ENCODE results near the gene FFAR4. TPM values are rescaled to one million over a fixed set of nuclear protein-coding genes. Genes with fewer than 3 reads are reported as not detected.

FFAR4 gene
- polyA plus RNA-seq, 2 of the 4 experiments (the other 2 are of a cell fraction): 0.15 to 0.17 TPM

DNA sequence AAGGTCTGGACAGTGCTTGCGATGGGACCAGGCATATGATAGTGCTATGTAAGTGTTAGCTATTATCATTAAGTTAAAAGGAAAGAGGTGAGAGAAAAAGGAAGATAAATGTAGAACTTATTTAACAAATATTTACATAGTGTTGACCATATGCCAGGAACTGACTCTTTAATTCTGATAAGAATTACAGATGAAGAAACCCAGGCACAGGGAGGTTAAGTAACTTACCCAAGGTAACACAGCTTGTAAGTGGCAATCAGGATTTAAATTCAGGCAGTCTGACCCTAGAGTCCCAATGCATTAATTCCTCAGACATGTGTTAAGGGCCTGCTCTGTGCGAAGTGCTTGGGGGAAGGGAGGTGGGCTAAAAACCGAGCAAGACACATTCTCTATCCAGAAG, 11.1 kb downstream of the FFAR4 start:
- CTCF ChIA-PET: interaction anchor here (0.6 to 2.3 kb wide), 4 partner anchors 12 to 103 kb away, joined by 3 to 7 read pairs (median 3); no protein-coding TSS in a partner anchor
- Histone ChIP-seq H3K27ac (peak overlapping the region in 1 of 2 experiments; percentile 49; a peak in 1 of 6 replicates), H3K9me3 (peaks cover 7% of the 10 kb centered on the region; the same call in 1 of the 3 replicates), H3K4me1 (peaks cover 22% of the 10 kb centered on the region), H3K4me3 (no peak overlapping the region), H3K4me2 (peak overlapping the region; percentile 13; the same call in 1 of the 3 replicates)
- ATAC-seq (no peak), FAIRE-seq (no peak), DNase-seq (ENCODE audit: low read depth in 1 of 2, low spot score in 1 of 2) (no peak)
- TF ChIP-seq NPAS2 (CRISPR knock-in tag; IDR thresholded peaks at IDR 0.05; ENCODE audit: borderline replicate concordance): no peak
- TF ChIP-seq MAZ (IDR thresholded peaks at IDR 0.05; ENCODE audit: borderline replicate concordance, low read depth, low read length): no peak
- TF ChIP-seq NR3C1 (IDR thresholded peaks at IDR 0.05): no peak
- no peak for TF ChIP-seq NFE2L2 (conservative IDR thresholded peaks at IDR 0.05; ENCODE audit: low read length)
- no peak for TF ChIP-seq RCOR1 (IDR thresholded peaks at IDR 0.05; ENCODE audit: low read depth, low read length)
- TF ChIP-seq RARB (CRISPR knock-in tag; IDR thresholded peaks at IDR 0.05): no peak
- no peak for TF ChIP-seq TFCP2L1 (CRISPR knock-in tag; IDR thresholded peaks at IDR 0.05)
- POLR2A ChIA-PET: no interaction called here
- 87% methylated on average over 3 of the region's 3 CpGs for WGBS (ENCODE audit: missing lambda C conversion rate)

DNA sequence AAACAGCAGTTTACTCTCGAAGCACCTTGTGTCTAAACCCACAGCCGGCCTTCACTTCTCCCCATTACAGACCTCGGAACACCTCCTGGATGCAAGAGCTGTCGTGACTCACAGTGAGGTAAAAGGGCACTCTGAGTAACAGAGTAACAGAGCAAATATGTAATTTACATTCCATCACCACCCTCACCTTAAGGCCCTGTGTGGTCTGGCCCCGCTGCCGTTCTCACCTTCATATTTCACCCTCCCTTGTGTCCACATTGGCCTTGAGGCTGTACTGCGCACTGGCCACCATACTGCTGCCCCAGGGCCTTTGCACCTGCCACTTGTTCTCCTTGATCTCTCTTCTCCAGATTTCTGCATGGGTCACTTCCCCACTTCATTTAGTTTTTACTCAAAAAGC, 12.6 kb downstream of the FFAR4 start:
- 15% methylated on average over 7 of the region's 7 CpGs for WGBS (ENCODE audit: missing lambda C conversion rate)
- Histone ChIP-seq H3K4me1 (peaks cover 22% of the 10 kb centered on the region), H3K4me3 (no peak overlapping the region), H3K4me2 (peak overlapping the region; percentile 61), H3K9me3 (peaks cover 7% of the 10 kb centered on the region; the same call in 1 of the 3 replicates), H3K27ac (peak overlapping the region; percentile 46 to 68; a peak in 5 of 6 replicates)
- DNase-seq (ENCODE audit: low read depth in 1 of 2, low spot score in 1 of 2): peak; percentile 49 to 61
- ChIA-PET CTCF (interaction anchor here (0.7 to 2.3 kb wide), 5 partner anchors 9 to 101 kb away, joined by 3 to 7 read pairs (median 3); no protein-coding TSS in a partner anchor), POLR2A (no interaction called here)
- FAIRE-seq: no peak
- peak; percentile 85 to 86 for ATAC-seq
- TF ChIP-seq FOSL2 (IDR thresholded peaks at IDR 0.05) (peak; percentile 49; the same call in 1 of the 2 replicates), FOSL2 (CRISPR knock-in tag; IDR thresholded peaks at IDR 0.05) (peak; percentile 22; the same call in 1 of the 2 replicates), TFCP2L1 (CRISPR knock-in tag; IDR thresholded peaks at IDR 0.05) (no peak), ZNF302 (CRISPR knock-in tag; IDR thresholded peaks at IDR 0.05) (no peak), MYC (IDR thresholded peaks at IDR 0.05; ENCODE audit: borderline replicate concordance, low read length) (no peak), CBX8 (IDR thresholded peaks at IDR 0.05) (no peak), JUNB (IDR thresholded peaks at IDR 0.05) (0 out of 2 replicates have a peak, but pooled peaks have one; percentile 28), HDAC2 (IDR thresholded peaks at IDR 0.05) (no peak), ZFP36 (IDR thresholded peaks at IDR 0.05; ENCODE audit: borderline replicate concordance, partially characterized antibody) (no peak), KDM5A (IDR thresholded peaks at IDR 0.05) (no peak), NFE2L2 (conservative IDR thresholded peaks at IDR 0.05; ENCODE audit: low read length) (no peak), GATA3 (IDR thresholded peaks at IDR 0.05; ENCODE audit: borderline replicate concordance) (peak; percentile 45; the same call in 1 of the 2 replicates), RCOR1 (IDR thresholded peaks at IDR 0.05; ENCODE audit: low read depth, low read length) (no peak), CHD4 (IDR thresholded peaks at IDR 0.05; ENCODE audit: borderline replicate concordance) (no peak), JUN (IDR thresholded peaks at IDR 0.05) (0 out of 5 replicates have a peak, but pooled peaks of 1 of the 2 experiments have one; percentile 18), POLR2AphosphoS2 (conservative IDR thresholded peaks at IDR 0.05; ENCODE audit: low read length) (no peak), KDM1A (IDR thresholded peaks at IDR 0.05; ENCODE audit: low read depth) (0 out of 2 replicates have a peak, but pooled peaks have one; percentile 20), TP53 (CRISPR knock-in tag; IDR thresholded peaks at IDR 0.05) (no peak), EHMT2 (IDR thresholded peaks at IDR 0.05; ENCODE audit: low read depth) (no peak), EP300 (IDR thresholded peaks at IDR 0.05) (no peak), FOSB (CRISPR knock-in tag; IDR thresholded peaks at IDR 0.05) (no peak)
- TF ChIP-seq, protein P1, sequence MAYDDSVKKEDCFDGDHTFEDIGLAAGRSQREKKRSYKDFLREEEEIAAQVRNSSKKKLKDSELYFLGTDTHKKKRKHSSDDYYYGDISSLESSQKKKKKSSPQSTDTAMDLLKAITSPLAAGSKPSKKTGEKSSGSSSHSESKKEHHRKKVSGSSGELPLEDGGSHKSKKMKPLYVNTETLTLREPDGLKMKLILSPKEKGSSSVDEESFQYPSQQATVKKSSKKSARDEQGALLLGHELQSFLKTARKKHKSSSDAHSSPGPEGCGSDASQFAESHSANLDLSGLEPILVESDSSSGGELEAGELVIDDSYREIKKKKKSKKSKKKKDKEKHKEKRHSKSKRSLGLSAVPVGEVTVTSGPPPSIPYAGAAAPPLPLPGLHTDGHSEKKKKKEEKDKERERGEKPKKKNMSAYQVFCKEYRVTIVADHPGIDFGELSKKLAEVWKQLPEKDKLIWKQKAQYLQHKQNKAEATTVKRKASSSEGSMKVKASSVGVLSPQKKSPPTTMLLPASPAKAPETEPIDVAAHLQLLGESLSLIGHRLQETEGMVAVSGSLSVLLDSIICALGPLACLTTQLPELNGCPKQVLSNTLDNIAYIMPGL (CRISPR knock-in tag; IDR thresholded peaks at IDR 0.05; ENCODE audit: borderline replicate concordance): no peak
- TF ChIP-seq, protein P2, sequence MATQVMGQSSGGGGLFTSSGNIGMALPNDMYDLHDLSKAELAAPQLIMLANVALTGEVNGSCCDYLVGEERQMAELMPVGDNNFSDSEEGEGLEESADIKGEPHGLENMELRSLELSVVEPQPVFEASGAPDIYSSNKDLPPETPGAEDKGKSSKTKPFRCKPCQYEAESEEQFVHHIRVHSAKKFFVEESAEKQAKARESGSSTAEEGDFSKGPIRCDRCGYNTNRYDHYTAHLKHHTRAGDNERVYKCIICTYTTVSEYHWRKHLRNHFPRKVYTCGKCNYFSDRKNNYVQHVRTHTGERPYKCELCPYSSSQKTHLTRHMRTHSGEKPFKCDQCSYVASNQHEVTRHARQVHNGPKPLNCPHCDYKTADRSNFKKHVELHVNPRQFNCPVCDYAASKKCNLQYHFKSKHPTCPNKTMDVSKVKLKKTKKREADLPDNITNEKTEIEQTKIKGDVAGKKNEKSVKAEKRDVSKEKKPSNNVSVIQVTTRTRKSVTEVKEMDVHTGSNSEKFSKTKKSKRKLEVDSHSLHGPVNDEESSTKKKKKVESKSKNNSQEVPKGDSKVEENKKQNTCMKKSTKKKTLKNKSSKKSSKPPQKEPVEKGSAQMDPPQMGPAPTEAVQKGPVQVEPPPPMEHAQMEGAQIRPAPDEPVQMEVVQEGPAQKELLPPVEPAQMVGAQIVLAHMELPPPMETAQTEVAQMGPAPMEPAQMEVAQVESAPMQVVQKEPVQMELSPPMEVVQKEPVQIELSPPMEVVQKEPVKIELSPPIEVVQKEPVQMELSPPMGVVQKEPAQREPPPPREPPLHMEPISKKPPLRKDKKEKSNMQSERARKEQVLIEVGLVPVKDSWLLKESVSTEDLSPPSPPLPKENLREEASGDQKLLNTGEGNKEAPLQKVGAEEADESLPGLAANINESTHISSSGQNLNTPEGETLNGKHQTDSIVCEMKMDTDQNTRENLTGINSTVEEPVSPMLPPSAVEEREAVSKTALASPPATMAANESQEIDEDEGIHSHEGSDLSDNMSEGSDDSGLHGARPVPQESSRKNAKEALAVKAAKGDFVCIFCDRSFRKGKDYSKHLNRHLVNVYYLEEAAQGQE (IDR thresholded peaks at IDR 0.05): no peak
- TF ChIP-seq, protein P3, sequence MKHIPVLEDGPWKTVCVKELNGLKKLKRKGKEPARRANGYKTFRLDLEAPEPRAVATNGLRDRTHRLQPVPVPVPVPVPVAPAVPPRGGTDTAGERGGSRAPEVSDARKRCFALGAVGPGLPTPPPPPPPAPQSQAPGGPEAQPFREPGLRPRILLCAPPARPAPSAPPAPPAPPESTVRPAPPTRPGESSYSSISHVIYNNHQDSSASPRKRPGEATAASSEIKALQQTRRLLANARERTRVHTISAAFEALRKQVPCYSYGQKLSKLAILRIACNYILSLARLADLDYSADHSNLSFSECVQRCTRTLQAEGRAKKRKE (CRISPR knock-in tag; IDR thresholded peaks at IDR 0.05; ENCODE audit: low read depth): no peak
- TF ChIP-seq, protein P4, sequence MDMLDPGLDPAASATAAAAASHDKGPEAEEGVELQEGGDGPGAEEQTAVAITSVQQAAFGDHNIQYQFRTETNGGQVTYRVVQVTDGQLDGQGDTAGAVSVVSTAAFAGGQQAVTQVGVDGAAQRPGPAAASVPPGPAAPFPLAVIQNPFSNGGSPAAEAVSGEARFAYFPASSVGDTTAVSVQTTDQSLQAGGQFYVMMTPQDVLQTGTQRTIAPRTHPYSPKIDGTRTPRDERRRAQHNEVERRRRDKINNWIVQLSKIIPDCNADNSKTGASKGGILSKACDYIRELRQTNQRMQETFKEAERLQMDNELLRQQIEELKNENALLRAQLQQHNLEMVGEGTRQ (IDR thresholded peaks at IDR 0.05): no peak
- TF ChIP-seq, protein P5, sequence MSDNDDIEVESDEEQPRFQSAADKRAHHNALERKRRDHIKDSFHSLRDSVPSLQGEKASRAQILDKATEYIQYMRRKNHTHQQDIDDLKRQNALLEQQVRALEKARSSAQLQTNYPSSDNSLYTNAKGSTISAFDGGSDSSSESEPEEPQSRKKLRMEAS (IDR thresholded peaks at IDR 0.05): peak; percentile 42; the same call in 1 of the 2 replicates
- TF ChIP-seq, protein P6, sequence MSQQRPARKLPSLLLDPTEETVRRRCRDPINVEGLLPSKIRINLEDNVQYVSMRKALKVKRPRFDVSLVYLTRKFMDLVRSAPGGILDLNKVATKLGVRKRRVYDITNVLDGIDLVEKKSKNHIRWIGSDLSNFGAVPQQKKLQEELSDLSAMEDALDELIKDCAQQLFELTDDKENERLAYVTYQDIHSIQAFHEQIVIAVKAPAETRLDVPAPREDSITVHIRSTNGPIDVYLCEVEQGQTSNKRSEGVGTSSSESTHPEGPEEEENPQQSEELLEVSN (IDR thresholded peaks at IDR 0.05; ENCODE audit: borderline replicate concordance, low read depth): no peak
